WTC11 (cell line): Measurements from ENCODE around the gene SIRT3. TPM values are rescaled to one million over a fixed set of nuclear protein-coding genes. Genes with fewer than 3 reads are reported as not detected.

Experiments used
- ATAC-seq: fragments of 200-7000 bp; cut with Tn5 transposase; 2 replicates; pipeline ENCODE4 v1.10.0; 2021; ENCODE audit warnings: mild to moderate bottlenecking, moderate library complexity
- CTCF ChIA-PET: fragments of 300-600 bp; sonication (Branson Sonifier 250); formaldehyde crosslinking; loops from one replicate; lab custom pipeline; 2021; ENCODE audit warnings: antibody characterized with exemption; lab: Charles Lee
- POLR2A ChIA-PET: fragments of 350-600 bp; sonication (Branson Sonifier 250); formaldehyde crosslinking; loops from one replicate; lab custom pipeline; 2021; ENCODE audit warnings: antibody characterized with exemption; lab: Charles Lee
- DNase-seq: peaks from one replicate; pipeline ENCODE4 v3.0.0; 2021; ENCODE audit warnings: low spot score
- H3K27ac Mint-ChIP-seq: 2 replicates; pipeline ENCODE4 v1.8.0; 2021; ENCODE audit warnings: mixed read lengths
- H3K27me3 Mint-ChIP-seq: 2 replicates; pipeline ENCODE4 v1.8.0; 2021; ENCODE audit warnings: low read depth, mild to moderate bottlenecking, moderate library complexity, mixed read lengths
- H3K36me3 Mint-ChIP-seq: 2 replicates; pipeline ENCODE4 v1.8.0; 2021; ENCODE audit warnings: mixed read lengths
- H3K4me1 Mint-ChIP-seq: 2 replicates; pipeline ENCODE4 v1.8.0; 2022; ENCODE audit warnings: mixed read lengths
- H3K4me3 Mint-ChIP-seq: 2 replicates; pipeline ENCODE4 v1.8.0; 2021; ENCODE audit warnings: mild to moderate bottlenecking, moderate library complexity, mixed read lengths
- H3K9me3 Mint-ChIP-seq: 2 replicates; pipeline ENCODE4 v1.8.0; 2021; ENCODE audit warnings: mixed read lengths
- AR ChIP-seq: fragments of 250-450 bp; sonication (Bioruptor Pico); IDR thresholded peaks from 2 replicates; pipeline ENCODE4 v1.9.0; 2021; ENCODE audit warnings: mild to moderate bottlenecking
- ATF3 ChIP-seq: sonication (generic); formaldehyde crosslinking; conservative IDR thresholded peaks from 2 replicates; pipeline ENCODE4 v1.8.1; 2022; ENCODE audit warnings: mild to moderate bottlenecking, missing genetic modification reagents
- CREM ChIP-seq: sonication (generic); formaldehyde crosslinking; IDR thresholded peaks from 2 replicates; pipeline ENCODE4 v1.8.1; 2022; ENCODE audit warnings: mild to moderate bottlenecking, missing genetic modification reagents, moderate library complexity
- E2F1 ChIP-seq: sonication (generic); formaldehyde crosslinking; IDR thresholded peaks from 2 replicates; pipeline ENCODE4 v1.8.0; 2022; ENCODE audit warnings: mild to moderate bottlenecking, missing genetic modification reagents
- GABPB1 ChIP-seq: sonication (generic); formaldehyde crosslinking; IDR thresholded peaks from 2 replicates; pipeline ENCODE4 v1.8.1; 2023; ENCODE audit warnings: mild to moderate bottlenecking, missing genetic modification reagents
- MYBL2 ChIP-seq: sonication (generic); formaldehyde crosslinking; IDR thresholded peaks from 2 replicates; pipeline ENCODE4 v1.8.1; 2023; ENCODE audit warnings: mild to moderate bottlenecking, moderate library complexity, missing genetic modification reagents
- NR2C2 ChIP-seq: sonication (generic); formaldehyde crosslinking; IDR thresholded peaks from 2 replicates; pipeline ENCODE4 v1.8.0; 2022; ENCODE audit warnings: mild to moderate bottlenecking, missing genetic modification reagents
- OVOL2 ChIP-seq: fragments of 250-450 bp; sonication (Bioruptor Pico); IDR thresholded peaks from 2 replicates; pipeline ENCODE4 v1.9.0; 2021; ENCODE audit warnings: mild to moderate bottlenecking, borderline replicate concordance
- PREB ChIP-seq: sonication (generic); formaldehyde crosslinking; IDR thresholded peaks from 2 replicates; pipeline ENCODE4 v1.8.1; 2022; ENCODE audit warnings: mild to moderate bottlenecking, missing genetic modification reagents, moderate library complexity, borderline replicate concordance
- TCF7 ChIP-seq: sonication (generic); formaldehyde crosslinking; IDR thresholded peaks from 2 replicates; pipeline ENCODE4 v1.8.0; 2022; ENCODE audit warnings: mild to moderate bottlenecking, low read depth, missing genetic modification reagents, moderate library complexity
- TEAD4 ChIP-seq: sonication (generic); formaldehyde crosslinking; IDR thresholded peaks from 2 replicates; pipeline ENCODE4 v1.8.0; 2022; ENCODE audit warnings: mild to moderate bottlenecking, missing genetic modification reagents
- USF2 ChIP-seq: sonication (generic); formaldehyde crosslinking; IDR thresholded peaks from 2 replicates; pipeline ENCODE4 v1.8.1; 2023; ENCODE audit warnings: mild to moderate bottlenecking, missing genetic modification reagents, moderate library complexity
- ZNF232 ChIP-seq: sonication (generic); formaldehyde crosslinking; IDR thresholded peaks from 2 replicates; pipeline ENCODE4 v1.8.0; 2022; ENCODE audit warnings: mild to moderate bottlenecking, missing genetic modification reagents
- ZNF671 ChIP-seq: fragments of 250-450 bp; sonication (Bioruptor Pico); IDR thresholded peaks from 2 replicates; pipeline ENCODE4 v1.8.0; 2021; ENCODE audit warnings: mild to moderate bottlenecking
- total RNA-seq: library from RNA; stranded (reverse); gene quantifications from 3 replicates; pipeline ENCODE4 v1.2.3, GENCODE V29; 2021
- TF ChIP-seq, protein P1 (sequence below): sonication (generic); formaldehyde crosslinking; IDR thresholded peaks from 2 replicates; pipeline ENCODE4 v1.8.1; 2023; ENCODE audit warnings: mild to moderate bottlenecking, moderate library complexity, missing genetic modification reagents

SIRT3 gene
- total RNA-seq, 1 experiment from 2014 or later, result 21.0 TPM

DNA sequence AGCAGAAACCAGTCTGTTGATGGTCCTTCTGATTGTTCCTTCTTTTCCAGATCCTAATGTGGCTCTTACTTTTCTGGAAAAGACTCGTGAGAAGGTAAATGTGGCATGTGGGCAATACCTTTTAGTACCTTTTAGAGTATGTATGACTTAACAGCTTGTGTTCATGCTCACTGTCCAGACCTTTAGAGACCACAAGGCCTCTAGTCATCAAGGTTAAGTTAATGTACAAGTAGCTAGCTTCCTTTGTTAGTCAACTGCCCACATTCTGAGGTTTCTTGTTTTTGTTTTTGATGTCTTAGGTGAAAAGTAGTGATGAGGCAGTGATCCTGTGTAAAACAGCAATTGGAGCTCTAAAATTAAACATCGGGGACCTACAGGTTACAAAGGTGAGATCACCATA lies 8.2 kb upstream of the SIRT3 start:
- POLR2A ChIA-PET, result interaction anchor here (0.7 kb wide), 1 partner anchor 35 kb away, joined by 3 read pairs; no protein-coding TSS in a partner anchor
- Mint-ChIP-seq H3K27ac (no peak overlapping the region), H3K27me3 (no peaks in the 10 kb centered on the region), H3K4me1 (no peaks in the 10 kb centered on the region), H3K4me3 (no peak overlapping the region), H3K9me3 (no peaks in the 10 kb centered on the region), H3K36me3 (peaks cover 81% of the 10 kb centered on the region)
- DNase-seq (no peak), ATAC-seq (no peak)
- CTCF ChIA-PET, result no interaction called here
- TF ChIP-seq E2F1, result no peak
- no peak for TF ChIP-seq MYBL2 (CRISPR knock-in tag)
- TF ChIP-seq AR, result no peak
- TF ChIP-seq OVOL2 (CRISPR knock-in tag), result no peak
- TF ChIP-seq CREM (CRISPR knock-in tag), result no peak
- no peak for TF ChIP-seq NR2C2 (CRISPR knock-in tag)
- no peak for TF ChIP-seq TCF7 (CRISPR knock-in tag)
- no peak for TF ChIP-seq GABPB1

GRCh38 chr11:241634-242033 lies 5.5 kb upstream of the SIRT3 start:
- Mint-ChIP-seq H3K27me3 (no peaks in the 10 kb centered on the region), H3K27ac (peak overlapping the region; percentile 15; the same call in 1 of the 2 replicates), H3K4me1 (peaks cover 9% of the 10 kb centered on the region; the same call in 1 of the 2 replicates), H3K36me3 (peaks cover 55% of the 10 kb centered on the region), H3K9me3 (no peaks in the 10 kb centered on the region), H3K4me3 (no peak overlapping the region)
- DNase-seq (no peak), ATAC-seq (no peak)
- TF ChIP-seq ZNF671 (CRISPR knock-in tag) (no peak), GABPB1 (no peak), TCF7 (CRISPR knock-in tag) (no peak), TEAD4 (CRISPR knock-in tag) (no peak), PREB (CRISPR knock-in tag) (no peak), USF2 (CRISPR knock-in tag) (no peak), ZNF232 (CRISPR knock-in tag) (no peak), ATF3 (CRISPR knock-in tag) (no peak)
- TF ChIP-seq, protein P1, sequence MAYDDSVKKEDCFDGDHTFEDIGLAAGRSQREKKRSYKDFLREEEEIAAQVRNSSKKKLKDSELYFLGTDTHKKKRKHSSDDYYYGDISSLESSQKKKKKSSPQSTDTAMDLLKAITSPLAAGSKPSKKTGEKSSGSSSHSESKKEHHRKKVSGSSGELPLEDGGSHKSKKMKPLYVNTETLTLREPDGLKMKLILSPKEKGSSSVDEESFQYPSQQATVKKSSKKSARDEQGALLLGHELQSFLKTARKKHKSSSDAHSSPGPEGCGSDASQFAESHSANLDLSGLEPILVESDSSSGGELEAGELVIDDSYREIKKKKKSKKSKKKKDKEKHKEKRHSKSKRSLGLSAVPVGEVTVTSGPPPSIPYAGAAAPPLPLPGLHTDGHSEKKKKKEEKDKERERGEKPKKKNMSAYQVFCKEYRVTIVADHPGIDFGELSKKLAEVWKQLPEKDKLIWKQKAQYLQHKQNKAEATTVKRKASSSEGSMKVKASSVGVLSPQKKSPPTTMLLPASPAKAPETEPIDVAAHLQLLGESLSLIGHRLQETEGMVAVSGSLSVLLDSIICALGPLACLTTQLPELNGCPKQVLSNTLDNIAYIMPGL (CRISPR knock-in tag), result no peak
- ChIA-PET CTCF (interaction anchor here (2.3 kb wide), 1 partner anchor 9 kb away, joined by 18 read pairs; no protein-coding TSS in a partner anchor), POLR2A (no interaction called here)
